ENCODE results near the gene MAPK4.

- no peak for TF ChIP-seq CTCF (conservative IDR thresholded peaks at IDR 0.05)
- no peak for TF ChIP-seq ZFX (IDR thresholded peaks at IDR 0.05)
Measured at GRCh38 chr18:50665519-50665918, 105.6 kb downstream of the MAPK4 start.

Measured in C4-2B (cell line).